Measurements from ENCODE around the gene ATP6V1F.
A peak's percentile ranks its signal among the peaks of the same experiment; 100 is the strongest.

ATP6V1F gene

GRCh38 chr7:128867842-128868623 lies 5.4 kb downstream of the ATP6V1F start:
- no peak for DNase-seq (ENCODE audit: low spot score)

GRCh38 chr7:128868624-128869137 lies 6.0 kb downstream of the ATP6V1F start:
- H3K36me3 ChIP-seq (ENCODE audit: low read depth) = peaks cover 9% of the 10 kb centered on the region
- H3K4me1 ChIP-seq (ENCODE audit: insufficient read depth, poor library complexity, severe bottlenecking) = peaks cover 42% of the 10 kb centered on the region
- H3K27me3 ChIP-seq (ENCODE audit: insufficient read depth, poor library complexity, severe bottlenecking) = no peaks in the 10 kb centered on the region
- H3K4me3 ChIP-seq (ENCODE audit: severe bottlenecking) = peak overlapping the region; percentile 48
- no peak; the same call in 2 of the 3 replicates for ATAC-seq (ENCODE audit: low read depth)
- H3K9me3 ChIP-seq (ENCODE audit: severe bottlenecking) = no peaks in the 10 kb centered on the region
- DNase-seq (ENCODE audit: low spot score) = no peak
- TF ChIP-seq CTCF (IDR thresholded peaks at IDR 0.05; ENCODE audit: poor library complexity, severe bottlenecking) = no peak
- no peak overlapping the region for H3K27ac ChIP-seq (ENCODE audit: poor library complexity, severe bottlenecking)

More at GRCh38 chr7:128867842-128868623, 5.4 kb downstream of the ATP6V1F start:
- H3K36me3 ChIP-seq (ENCODE audit: low read depth) = peaks cover 9% of the 10 kb centered on the region
- H3K9me3 ChIP-seq (ENCODE audit: severe bottlenecking) = no peaks in the 10 kb centered on the region
- no peak overlapping the region for H3K4me3 ChIP-seq (ENCODE audit: severe bottlenecking)
- ATAC-seq (ENCODE audit: low read depth) = peak; percentile 37
- H3K4me1 ChIP-seq (ENCODE audit: insufficient read depth, poor library complexity, severe bottlenecking) = peaks cover 44% of the 10 kb centered on the region
- no peak for TF ChIP-seq CTCF (IDR thresholded peaks at IDR 0.05; ENCODE audit: poor library complexity, severe bottlenecking)
- H3K27ac ChIP-seq (ENCODE audit: poor library complexity, severe bottlenecking) = peak overlapping the region; percentile 3
- no peaks in the 10 kb centered on the region for H3K27me3 ChIP-seq (ENCODE audit: insufficient read depth, poor library complexity, severe bottlenecking)

GRCh38 chr7:128869138-128869943 lies 6.7 kb downstream of the ATP6V1F start:
- Histone ChIP-seq H3K27ac (ENCODE audit: poor library complexity, severe bottlenecking) (no peak overlapping the region), H3K4me3 (ENCODE audit: severe bottlenecking) (peak overlapping the region; percentile 48), H3K27me3 (ENCODE audit: insufficient read depth, poor library complexity, severe bottlenecking) (no peaks in the 10 kb centered on the region), H3K36me3 (ENCODE audit: low read depth) (peaks cover 9% of the 10 kb centered on the region), H3K4me1 (ENCODE audit: insufficient read depth, poor library complexity, severe bottlenecking) (peaks cover 38% of the 10 kb centered on the region), H3K9me3 (ENCODE audit: severe bottlenecking) (no peaks in the 10 kb centered on the region)
- peak; percentile 66 for ATAC-seq (ENCODE audit: low read depth)
- no peak for DNase-seq (ENCODE audit: low spot score)
- peak; percentile 54 for TF ChIP-seq CTCF (IDR thresholded peaks at IDR 0.05; ENCODE audit: poor library complexity, severe bottlenecking)

- no peak for ATAC-seq (ENCODE audit: low read depth)
These were observed 7.3 kb downstream of the ATP6V1F start for GRCh38 chr7:128869944-128870285.

More at GRCh38 chr7:128869944-128870285, 7.3 kb downstream of the ATP6V1F start:
- H3K27ac ChIP-seq (ENCODE audit: poor library complexity, severe bottlenecking) = no peak overlapping the region
- H3K9me3 ChIP-seq (ENCODE audit: severe bottlenecking) = no peaks in the 10 kb centered on the region
- DNase-seq (ENCODE audit: low spot score) = no peak
- peaks cover 42% of the 10 kb centered on the region for H3K4me1 ChIP-seq (ENCODE audit: insufficient read depth, poor library complexity, severe bottlenecking)
- peak overlapping the region; percentile 48 for H3K4me3 ChIP-seq (ENCODE audit: severe bottlenecking)
- no peak for TF ChIP-seq CTCF (IDR thresholded peaks at IDR 0.05; ENCODE audit: poor library complexity, severe bottlenecking)
- H3K27me3 ChIP-seq (ENCODE audit: insufficient read depth, poor library complexity, severe bottlenecking) = no peaks in the 10 kb centered on the region
- peaks cover 6% of the 10 kb centered on the region for H3K36me3 ChIP-seq (ENCODE audit: low read depth)
